WTC11 (cell line): Measurements from ENCODE around the gene ZNF367. TPM values are rescaled to one million over a fixed set of nuclear protein-coding genes. Genes with fewer than 3 reads are reported as not detected.
"Not testable (repeated sequence)": the region's sequence is repeated elsewhere in the genome, so short reads cannot be mapped to it uniquely, and the experiment has no call there.

Source experiments
- ATAC-seq: fragments of 200-7000 bp; cut with Tn5 transposase; 2 replicates; pipeline ENCODE4 v1.10.0; 2021; ENCODE audit warnings: mild to moderate bottlenecking, moderate library complexity
- CTCF ChIA-PET: fragments of 300-600 bp; sonication (Branson Sonifier 250); formaldehyde crosslinking; loops from one replicate; lab custom pipeline; 2021; ENCODE audit warnings: antibody characterized with exemption; lab: Charles Lee
- POLR2A ChIA-PET: fragments of 350-600 bp; sonication (Branson Sonifier 250); formaldehyde crosslinking; loops from one replicate; lab custom pipeline; 2021; ENCODE audit warnings: antibody characterized with exemption; lab: Charles Lee
- DNase-seq: peaks from one replicate; pipeline ENCODE4 v3.0.0; 2021; ENCODE audit warnings: low spot score
- H3K27ac Mint-ChIP-seq: 2 replicates; pipeline ENCODE4 v1.8.0; 2021; ENCODE audit warnings: mixed read lengths
- H3K27me3 Mint-ChIP-seq: 2 replicates; pipeline ENCODE4 v1.8.0; 2021; ENCODE audit warnings: low read depth, mild to moderate bottlenecking, moderate library complexity, mixed read lengths
- H3K36me3 Mint-ChIP-seq: 2 replicates; pipeline ENCODE4 v1.8.0; 2021; ENCODE audit warnings: mixed read lengths
- H3K4me1 Mint-ChIP-seq: 2 replicates; pipeline ENCODE4 v1.8.0; 2022; ENCODE audit warnings: mixed read lengths
- H3K4me3 Mint-ChIP-seq: 2 replicates; pipeline ENCODE4 v1.8.0; 2021; ENCODE audit warnings: mild to moderate bottlenecking, moderate library complexity, mixed read lengths
- H3K9me3 Mint-ChIP-seq: 2 replicates; pipeline ENCODE4 v1.8.0; 2021; ENCODE audit warnings: mixed read lengths
- CREB1 ChIP-seq: sonication (generic); formaldehyde crosslinking; IDR thresholded peaks from 2 replicates; pipeline ENCODE4 v1.8.0; 2023; ENCODE audit warnings: mild to moderate bottlenecking, missing genetic modification reagents
- FOXK1 ChIP-seq: sonication (generic); formaldehyde crosslinking; IDR thresholded peaks from 2 replicates; pipeline ENCODE4 v1.8.0; 2022; ENCODE audit warnings: mild to moderate bottlenecking, moderate library complexity, missing genetic modification reagents
- MYBL2 ChIP-seq: sonication (generic); formaldehyde crosslinking; IDR thresholded peaks from 2 replicates; pipeline ENCODE4 v1.8.1; 2023; ENCODE audit warnings: mild to moderate bottlenecking, moderate library complexity, missing genetic modification reagents
- NR1H2 ChIP-seq: sonication (generic); formaldehyde crosslinking; IDR thresholded peaks from 2 replicates; pipeline ENCODE4 v1.9.0; 2021; ENCODE audit warnings: mild to moderate bottlenecking, moderate library complexity, missing genetic modification reagents
- OVOL2 ChIP-seq: fragments of 250-450 bp; sonication (Bioruptor Pico); IDR thresholded peaks from 2 replicates; pipeline ENCODE4 v1.9.0; 2021; ENCODE audit warnings: mild to moderate bottlenecking, borderline replicate concordance
- PRRX2 ChIP-seq: fragments of 250-450 bp; sonication (Bioruptor Pico); IDR thresholded peaks from 2 replicates; pipeline ENCODE4 v1.8.0; 2021; ENCODE audit warnings: mild to moderate bottlenecking
- RELA ChIP-seq: sonication (generic); formaldehyde crosslinking; IDR thresholded peaks from 2 replicates; pipeline ENCODE4 v1.8.1; 2022; ENCODE audit warnings: missing genetic modification reagents, mild to moderate bottlenecking, borderline replicate concordance
- SMAD3 ChIP-seq: sonication (generic); formaldehyde crosslinking; IDR thresholded peaks from 2 replicates; pipeline ENCODE4 v1.8.0; 2022; ENCODE audit warnings: missing genetic modification reagents, mild to moderate bottlenecking, borderline replicate concordance
- TEAD4 ChIP-seq: sonication (generic); formaldehyde crosslinking; IDR thresholded peaks from 2 replicates; pipeline ENCODE4 v1.8.0; 2022; ENCODE audit warnings: mild to moderate bottlenecking, missing genetic modification reagents
- TP53 ChIP-seq: sonication (generic); formaldehyde crosslinking; IDR thresholded peaks from 2 replicates; pipeline ENCODE4 v1.8.1; 2023; ENCODE audit warnings: mild to moderate bottlenecking, missing genetic modification reagents
- ZNF138 ChIP-seq: sonication (generic); formaldehyde crosslinking; conservative IDR thresholded peaks from 2 replicates; pipeline ENCODE4 v1.8.1; 2022; ENCODE audit warnings: mild to moderate bottlenecking, moderate library complexity, missing genetic modification reagents
- ZNF396 ChIP-seq: fragments of 250-450 bp; sonication (Bioruptor Pico); IDR thresholded peaks from 2 replicates; pipeline ENCODE4 v1.8.0; 2021; ENCODE audit warnings: mild to moderate bottlenecking, moderate library complexity, borderline replicate concordance
- total RNA-seq: library from RNA; stranded (reverse); gene quantifications from 3 replicates; pipeline ENCODE4 v1.2.3, GENCODE V29; 2021
- TF ChIP-seq, protein P1 (sequence below): sonication (generic); formaldehyde crosslinking; IDR thresholded peaks from 2 replicates; pipeline ENCODE4 v1.8.1; 2022; ENCODE audit warnings: mild to moderate bottlenecking, moderate library complexity, missing genetic modification reagents
- TF ChIP-seq, protein P2 (sequence below): sonication (generic); formaldehyde crosslinking; IDR thresholded peaks from 2 replicates; pipeline ENCODE4 v1.8.1; 2023; ENCODE audit warnings: mild to moderate bottlenecking, moderate library complexity, missing genetic modification reagents
- TF ChIP-seq, protein P3 (sequence below): sonication (generic); formaldehyde crosslinking; IDR thresholded peaks from 2 replicates; pipeline ENCODE4 v1.8.1; 2022; ENCODE audit warnings: mild to moderate bottlenecking, missing genetic modification reagents, moderate library complexity, borderline replicate concordance
- TF ChIP-seq, protein P4 (sequence below): sonication (generic); formaldehyde crosslinking; IDR thresholded peaks from 2 replicates; pipeline ENCODE4 v1.8.1; 2022; ENCODE audit warnings: missing genetic modification reagents, borderline replicate concordance
- TF ChIP-seq, protein P5 (sequence below): fragments of 250-450 bp; sonication (Bioruptor Pico); IDR thresholded peaks from 2 replicates; pipeline ENCODE4 v1.9.0; 2021; ENCODE audit warnings: mild to moderate bottlenecking
- TF ChIP-seq, protein P6 (sequence below): fragments of 250-450 bp; sonication (Bioruptor Pico); IDR thresholded peaks from 2 replicates; pipeline ENCODE4 v1.9.0; 2021; ENCODE audit warnings: mild to moderate bottlenecking
- TF ChIP-seq, protein P7 (sequence below): sonication (generic); formaldehyde crosslinking; IDR thresholded peaks from 2 replicates; pipeline ENCODE4 v1.8.0; 2023; ENCODE audit warnings: mild to moderate bottlenecking, missing genetic modification reagents

The ZNF367 gene
- total RNA-seq, 1 experiment from 2014 or later = 7.4 TPM

DNA sequence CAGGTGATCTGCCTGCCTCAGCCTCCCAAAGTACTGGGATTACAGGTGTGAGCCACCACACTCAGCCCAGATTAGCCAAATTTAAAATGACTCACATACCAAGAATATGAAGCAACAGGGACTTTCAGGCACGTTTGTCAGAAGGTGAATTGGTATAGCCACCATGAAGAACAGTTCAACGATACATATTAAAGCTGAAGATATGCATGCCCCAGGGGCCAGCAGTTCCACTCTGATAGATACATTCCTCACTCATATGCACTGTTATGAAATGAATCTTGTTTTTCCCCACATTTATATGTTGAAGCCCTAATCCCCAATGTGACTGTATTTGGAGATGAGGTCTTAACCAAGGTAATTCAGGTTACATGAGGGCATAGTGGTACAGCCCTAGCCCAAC is 57.2 kb downstream of the ZNF367 start:
- TF ChIP-seq, protein P1, sequence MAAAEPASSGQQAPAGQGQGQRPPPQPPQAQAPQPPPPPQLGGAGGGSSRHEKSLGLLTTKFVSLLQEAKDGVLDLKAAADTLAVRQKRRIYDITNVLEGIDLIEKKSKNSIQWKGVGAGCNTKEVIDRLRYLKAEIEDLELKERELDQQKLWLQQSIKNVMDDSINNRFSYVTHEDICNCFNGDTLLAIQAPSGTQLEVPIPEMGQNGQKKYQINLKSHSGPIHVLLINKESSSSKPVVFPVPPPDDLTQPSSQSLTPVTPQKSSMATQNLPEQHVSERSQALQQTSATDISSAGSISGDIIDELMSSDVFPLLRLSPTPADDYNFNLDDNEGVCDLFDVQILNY (CRISPR knock-in tag) = no peak
- TF ChIP-seq TP53 (CRISPR knock-in tag) (no peak), MYBL2 (CRISPR knock-in tag) (no peak), OVOL2 (CRISPR knock-in tag) (no peak), ZNF138 (no peak), PRRX2 (CRISPR knock-in tag) (no peak), TEAD4 (CRISPR knock-in tag) (no peak), SMAD3 (CRISPR knock-in tag) (no peak), RELA (no peak), CREB1 (CRISPR knock-in tag) (no peak), FOXK1 (no peak), NR1H2 (CRISPR knock-in tag) (no peak), ZNF396 (CRISPR knock-in tag) (no peak)
- TF ChIP-seq, protein P2, sequence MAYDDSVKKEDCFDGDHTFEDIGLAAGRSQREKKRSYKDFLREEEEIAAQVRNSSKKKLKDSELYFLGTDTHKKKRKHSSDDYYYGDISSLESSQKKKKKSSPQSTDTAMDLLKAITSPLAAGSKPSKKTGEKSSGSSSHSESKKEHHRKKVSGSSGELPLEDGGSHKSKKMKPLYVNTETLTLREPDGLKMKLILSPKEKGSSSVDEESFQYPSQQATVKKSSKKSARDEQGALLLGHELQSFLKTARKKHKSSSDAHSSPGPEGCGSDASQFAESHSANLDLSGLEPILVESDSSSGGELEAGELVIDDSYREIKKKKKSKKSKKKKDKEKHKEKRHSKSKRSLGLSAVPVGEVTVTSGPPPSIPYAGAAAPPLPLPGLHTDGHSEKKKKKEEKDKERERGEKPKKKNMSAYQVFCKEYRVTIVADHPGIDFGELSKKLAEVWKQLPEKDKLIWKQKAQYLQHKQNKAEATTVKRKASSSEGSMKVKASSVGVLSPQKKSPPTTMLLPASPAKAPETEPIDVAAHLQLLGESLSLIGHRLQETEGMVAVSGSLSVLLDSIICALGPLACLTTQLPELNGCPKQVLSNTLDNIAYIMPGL = no peak
- TF ChIP-seq, protein P3, sequence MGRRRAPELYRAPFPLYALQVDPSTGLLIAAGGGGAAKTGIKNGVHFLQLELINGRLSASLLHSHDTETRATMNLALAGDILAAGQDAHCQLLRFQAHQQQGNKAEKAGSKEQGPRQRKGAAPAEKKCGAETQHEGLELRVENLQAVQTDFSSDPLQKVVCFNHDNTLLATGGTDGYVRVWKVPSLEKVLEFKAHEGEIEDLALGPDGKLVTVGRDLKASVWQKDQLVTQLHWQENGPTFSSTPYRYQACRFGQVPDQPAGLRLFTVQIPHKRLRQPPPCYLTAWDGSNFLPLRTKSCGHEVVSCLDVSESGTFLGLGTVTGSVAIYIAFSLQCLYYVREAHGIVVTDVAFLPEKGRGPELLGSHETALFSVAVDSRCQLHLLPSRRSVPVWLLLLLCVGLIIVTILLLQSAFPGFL (CRISPR knock-in tag) = no peak
- TF ChIP-seq, protein P4, sequence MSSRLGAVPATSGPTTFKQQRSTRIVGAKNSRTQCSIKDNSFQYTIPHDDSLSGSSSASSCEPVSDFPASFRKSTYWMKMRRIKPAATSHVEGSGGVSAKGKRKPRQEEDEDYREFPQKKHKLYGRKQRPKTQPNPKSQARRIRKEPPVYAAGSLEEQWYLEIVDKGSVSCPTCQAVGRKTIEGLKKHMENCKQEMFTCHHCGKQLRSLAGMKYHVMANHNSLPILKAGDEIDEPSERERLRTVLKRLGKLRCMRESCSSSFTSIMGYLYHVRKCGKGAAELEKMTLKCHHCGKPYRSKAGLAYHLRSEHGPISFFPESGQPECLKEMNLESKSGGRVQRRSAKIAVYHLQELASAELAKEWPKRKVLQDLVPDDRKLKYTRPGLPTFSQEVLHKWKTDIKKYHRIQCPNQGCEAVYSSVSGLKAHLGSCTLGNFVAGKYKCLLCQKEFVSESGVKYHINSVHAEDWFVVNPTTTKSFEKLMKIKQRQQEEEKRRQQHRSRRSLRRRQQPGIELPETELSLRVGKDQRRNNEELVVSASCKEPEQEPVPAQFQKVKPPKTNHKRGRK (CRISPR knock-in tag) = no peak
- TF ChIP-seq, protein P5, sequence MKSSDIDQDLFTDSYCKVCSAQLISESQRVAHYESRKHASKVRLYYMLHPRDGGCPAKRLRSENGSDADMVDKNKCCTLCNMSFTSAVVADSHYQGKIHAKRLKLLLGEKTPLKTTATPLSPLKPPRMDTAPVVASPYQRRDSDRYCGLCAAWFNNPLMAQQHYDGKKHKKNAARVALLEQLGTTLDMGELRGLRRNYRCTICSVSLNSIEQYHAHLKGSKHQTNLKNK (CRISPR knock-in tag) = no peak
- TF ChIP-seq, protein P6, sequence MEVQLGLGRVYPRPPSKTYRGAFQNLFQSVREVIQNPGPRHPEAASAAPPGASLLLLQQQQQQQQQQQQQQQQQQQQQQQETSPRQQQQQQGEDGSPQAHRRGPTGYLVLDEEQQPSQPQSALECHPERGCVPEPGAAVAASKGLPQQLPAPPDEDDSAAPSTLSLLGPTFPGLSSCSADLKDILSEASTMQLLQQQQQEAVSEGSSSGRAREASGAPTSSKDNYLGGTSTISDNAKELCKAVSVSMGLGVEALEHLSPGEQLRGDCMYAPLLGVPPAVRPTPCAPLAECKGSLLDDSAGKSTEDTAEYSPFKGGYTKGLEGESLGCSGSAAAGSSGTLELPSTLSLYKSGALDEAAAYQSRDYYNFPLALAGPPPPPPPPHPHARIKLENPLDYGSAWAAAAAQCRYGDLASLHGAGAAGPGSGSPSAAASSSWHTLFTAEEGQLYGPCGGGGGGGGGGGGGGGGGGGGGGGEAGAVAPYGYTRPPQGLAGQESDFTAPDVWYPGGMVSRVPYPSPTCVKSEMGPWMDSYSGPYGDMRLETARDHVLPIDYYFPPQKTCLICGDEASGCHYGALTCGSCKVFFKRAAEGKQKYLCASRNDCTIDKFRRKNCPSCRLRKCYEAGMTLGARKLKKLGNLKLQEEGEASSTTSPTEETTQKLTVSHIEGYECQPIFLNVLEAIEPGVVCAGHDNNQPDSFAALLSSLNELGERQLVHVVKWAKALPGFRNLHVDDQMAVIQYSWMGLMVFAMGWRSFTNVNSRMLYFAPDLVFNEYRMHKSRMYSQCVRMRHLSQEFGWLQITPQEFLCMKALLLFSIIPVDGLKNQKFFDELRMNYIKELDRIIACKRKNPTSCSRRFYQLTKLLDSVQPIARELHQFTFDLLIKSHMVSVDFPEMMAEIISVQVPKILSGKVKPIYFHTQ (CRISPR knock-in tag) = no peak
- TF ChIP-seq, protein P7, sequence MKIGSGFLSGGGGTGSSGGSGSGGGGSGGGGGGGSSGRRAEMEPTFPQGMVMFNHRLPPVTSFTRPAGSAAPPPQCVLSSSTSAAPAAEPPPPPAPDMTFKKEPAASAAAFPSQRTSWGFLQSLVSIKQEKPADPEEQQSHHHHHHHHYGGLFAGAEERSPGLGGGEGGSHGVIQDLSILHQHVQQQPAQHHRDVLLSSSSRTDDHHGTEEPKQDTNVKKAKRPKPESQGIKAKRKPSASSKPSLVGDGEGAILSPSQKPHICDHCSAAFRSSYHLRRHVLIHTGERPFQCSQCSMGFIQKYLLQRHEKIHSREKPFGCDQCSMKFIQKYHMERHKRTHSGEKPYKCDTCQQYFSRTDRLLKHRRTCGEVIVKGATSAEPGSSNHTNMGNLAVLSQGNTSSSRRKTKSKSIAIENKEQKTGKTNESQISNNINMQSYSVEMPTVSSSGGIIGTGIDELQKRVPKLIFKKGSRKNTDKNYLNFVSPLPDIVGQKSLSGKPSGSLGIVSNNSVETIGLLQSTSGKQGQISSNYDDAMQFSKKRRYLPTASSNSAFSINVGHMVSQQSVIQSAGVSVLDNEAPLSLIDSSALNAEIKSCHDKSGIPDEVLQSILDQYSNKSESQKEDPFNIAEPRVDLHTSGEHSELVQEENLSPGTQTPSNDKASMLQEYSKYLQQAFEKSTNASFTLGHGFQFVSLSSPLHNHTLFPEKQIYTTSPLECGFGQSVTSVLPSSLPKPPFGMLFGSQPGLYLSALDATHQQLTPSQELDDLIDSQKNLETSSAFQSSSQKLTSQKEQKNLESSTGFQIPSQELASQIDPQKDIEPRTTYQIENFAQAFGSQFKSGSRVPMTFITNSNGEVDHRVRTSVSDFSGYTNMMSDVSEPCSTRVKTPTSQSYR (CRISPR knock-in tag) = no peak
- CTCF ChIA-PET = no interaction called here
- Mint-ChIP-seq H3K4me1 (no peaks in the 10 kb centered on the region), H3K27ac (no peak overlapping the region), H3K9me3 (no peaks in the 10 kb centered on the region), H3K4me3 (no peak overlapping the region), H3K27me3 (no peaks in the 10 kb centered on the region), H3K36me3 (peaks cover 16% of the 10 kb centered on the region)
- no peak for DNase-seq
- POLR2A ChIA-PET = interaction anchor here (0.6 kb wide), 1 partner anchor 10 kb away, joined by 3 read pairs; no protein-coding TSS in a partner anchor
- no peak for ATAC-seq

DNA sequence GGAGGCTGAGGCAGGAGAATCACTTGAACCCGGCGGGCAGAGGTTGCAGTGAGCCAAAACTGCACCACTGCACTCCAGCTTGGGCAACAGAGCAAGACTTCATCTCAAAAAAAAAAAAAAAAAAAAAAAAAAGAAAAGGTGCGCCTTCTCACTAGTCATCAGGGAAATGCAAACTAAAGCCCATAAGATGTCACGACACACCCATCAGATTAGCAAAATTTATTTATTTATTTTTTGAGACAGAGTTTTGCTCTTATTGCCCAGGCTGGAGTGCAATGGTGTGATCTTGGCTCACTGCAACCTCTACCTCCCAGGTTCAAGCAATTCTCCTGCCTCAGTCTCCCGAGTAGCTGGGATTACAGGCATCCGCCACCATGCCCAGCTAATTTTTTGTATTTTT is 57.6 kb downstream of the ZNF367 start:
- CTCF ChIA-PET, H3K27me3 Mint-ChIP-seq, DNase-seq, H3K4me3 Mint-ChIP-seq, POLR2A ChIA-PET, H3K4me1 Mint-ChIP-seq, H3K9me3 Mint-ChIP-seq, H3K27ac Mint-ChIP-seq, ATAC-seq: not testable (repeated sequence)
- peaks cover 16% of the 10 kb centered on the region for H3K36me3 Mint-ChIP-seq
